WTC11 (cell line): ENCODE data around the gene SYN1.

ENCODE experiments used
- AR ChIP-seq: fragments of 250-450 bp; sonication (Bioruptor Pico); IDR thresholded peaks from 2 replicates; pipeline ENCODE4 v1.9.0; 2021; ENCODE audit warnings: mild to moderate bottlenecking
- ELF4 ChIP-seq: sonication (generic); formaldehyde crosslinking; IDR thresholded peaks from 2 replicates; pipeline ENCODE4 v1.8.1; 2022; ENCODE audit warnings: low read depth, mild to moderate bottlenecking, moderate library complexity, missing genetic modification reagents
- FOXK1 ChIP-seq: sonication (generic); formaldehyde crosslinking; IDR thresholded peaks from 2 replicates; pipeline ENCODE4 v1.8.0; 2022; ENCODE audit warnings: mild to moderate bottlenecking, moderate library complexity, missing genetic modification reagents
- JUN ChIP-seq: sonication (generic); formaldehyde crosslinking; IDR thresholded peaks from 2 replicates; pipeline ENCODE4 v1.8.0; 2023; ENCODE audit warnings: mild to moderate bottlenecking, missing genetic modification reagents
- PRDM15 ChIP-seq: sonication (generic); formaldehyde crosslinking; IDR thresholded peaks from 2 replicates; pipeline ENCODE4 v1.8.0; 2022; ENCODE audit warnings: missing genetic modification reagents
- TCF7 ChIP-seq: sonication (generic); formaldehyde crosslinking; IDR thresholded peaks from 2 replicates; pipeline ENCODE4 v1.8.0; 2022; ENCODE audit warnings: mild to moderate bottlenecking, low read depth, missing genetic modification reagents, moderate library complexity
- ZNF121 ChIP-seq: sonication (generic); formaldehyde crosslinking; IDR thresholded peaks from 2 replicates; pipeline ENCODE4 v1.8.0; 2023; ENCODE audit warnings: missing genetic modification reagents
- TF ChIP-seq, protein P1 (sequence below): fragments of 250-450 bp; sonication (Bioruptor Pico); IDR thresholded peaks from 2 replicates; pipeline ENCODE4 v1.9.0; 2021; ENCODE audit warnings: mild to moderate bottlenecking, borderline replicate concordance
- TF ChIP-seq, protein P2 (sequence below): fragments of 200-600 bp; IDR thresholded peaks from 2 replicates; pipeline ENCODE4 v1.8.0; 2022; ENCODE audit warnings: antibody characterized with exemption
- TF ChIP-seq, protein P3 (sequence below): sonication (generic); formaldehyde crosslinking; IDR thresholded peaks from 2 replicates; pipeline ENCODE4 v1.8.0; 2023; ENCODE audit warnings: missing genetic modification reagents
- TF ChIP-seq, protein P4 (sequence below): sonication (generic); formaldehyde crosslinking; conservative IDR thresholded peaks from 2 replicates; pipeline ENCODE4 v1.8.1; 2023; ENCODE audit warnings: mild to moderate bottlenecking, low read depth, missing genetic modification reagents, moderate library complexity

- TF ChIP-seq JUN (CRISPR knock-in tag), result no peak
- no peak for TF ChIP-seq ELF4 (CRISPR knock-in tag)
- TF ChIP-seq, protein P1, sequence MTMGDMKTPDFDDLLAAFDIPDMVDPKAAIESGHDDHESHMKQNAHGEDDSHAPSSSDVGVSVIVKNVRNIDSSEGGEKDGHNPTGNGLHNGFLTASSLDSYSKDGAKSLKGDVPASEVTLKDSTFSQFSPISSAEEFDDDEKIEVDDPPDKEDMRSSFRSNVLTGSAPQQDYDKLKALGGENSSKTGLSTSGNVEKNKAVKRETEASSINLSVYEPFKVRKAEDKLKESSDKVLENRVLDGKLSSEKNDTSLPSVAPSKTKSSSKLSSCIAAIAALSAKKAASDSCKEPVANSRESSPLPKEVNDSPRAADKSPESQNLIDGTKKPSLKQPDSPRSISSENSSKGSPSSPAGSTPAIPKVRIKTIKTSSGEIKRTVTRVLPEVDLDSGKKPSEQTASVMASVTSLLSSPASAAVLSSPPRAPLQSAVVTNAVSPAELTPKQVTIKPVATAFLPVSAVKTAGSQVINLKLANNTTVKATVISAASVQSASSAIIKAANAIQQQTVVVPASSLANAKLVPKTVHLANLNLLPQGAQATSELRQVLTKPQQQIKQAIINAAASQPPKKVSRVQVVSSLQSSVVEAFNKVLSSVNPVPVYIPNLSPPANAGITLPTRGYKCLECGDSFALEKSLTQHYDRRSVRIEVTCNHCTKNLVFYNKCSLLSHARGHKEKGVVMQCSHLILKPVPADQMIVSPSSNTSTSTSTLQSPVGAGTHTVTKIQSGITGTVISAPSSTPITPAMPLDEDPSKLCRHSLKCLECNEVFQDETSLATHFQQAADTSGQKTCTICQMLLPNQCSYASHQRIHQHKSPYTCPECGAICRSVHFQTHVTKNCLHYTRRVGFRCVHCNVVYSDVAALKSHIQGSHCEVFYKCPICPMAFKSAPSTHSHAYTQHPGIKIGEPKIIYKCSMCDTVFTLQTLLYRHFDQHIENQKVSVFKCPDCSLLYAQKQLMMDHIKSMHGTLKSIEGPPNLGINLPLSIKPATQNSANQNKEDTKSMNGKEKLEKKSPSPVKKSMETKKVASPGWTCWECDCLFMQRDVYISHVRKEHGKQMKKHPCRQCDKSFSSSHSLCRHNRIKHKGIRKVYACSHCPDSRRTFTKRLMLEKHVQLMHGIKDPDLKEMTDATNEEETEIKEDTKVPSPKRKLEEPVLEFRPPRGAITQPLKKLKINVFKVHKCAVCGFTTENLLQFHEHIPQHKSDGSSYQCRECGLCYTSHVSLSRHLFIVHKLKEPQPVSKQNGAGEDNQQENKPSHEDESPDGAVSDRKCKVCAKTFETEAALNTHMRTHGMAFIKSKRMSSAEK (CRISPR knock-in tag), result no peak
- TF ChIP-seq, protein P2, sequence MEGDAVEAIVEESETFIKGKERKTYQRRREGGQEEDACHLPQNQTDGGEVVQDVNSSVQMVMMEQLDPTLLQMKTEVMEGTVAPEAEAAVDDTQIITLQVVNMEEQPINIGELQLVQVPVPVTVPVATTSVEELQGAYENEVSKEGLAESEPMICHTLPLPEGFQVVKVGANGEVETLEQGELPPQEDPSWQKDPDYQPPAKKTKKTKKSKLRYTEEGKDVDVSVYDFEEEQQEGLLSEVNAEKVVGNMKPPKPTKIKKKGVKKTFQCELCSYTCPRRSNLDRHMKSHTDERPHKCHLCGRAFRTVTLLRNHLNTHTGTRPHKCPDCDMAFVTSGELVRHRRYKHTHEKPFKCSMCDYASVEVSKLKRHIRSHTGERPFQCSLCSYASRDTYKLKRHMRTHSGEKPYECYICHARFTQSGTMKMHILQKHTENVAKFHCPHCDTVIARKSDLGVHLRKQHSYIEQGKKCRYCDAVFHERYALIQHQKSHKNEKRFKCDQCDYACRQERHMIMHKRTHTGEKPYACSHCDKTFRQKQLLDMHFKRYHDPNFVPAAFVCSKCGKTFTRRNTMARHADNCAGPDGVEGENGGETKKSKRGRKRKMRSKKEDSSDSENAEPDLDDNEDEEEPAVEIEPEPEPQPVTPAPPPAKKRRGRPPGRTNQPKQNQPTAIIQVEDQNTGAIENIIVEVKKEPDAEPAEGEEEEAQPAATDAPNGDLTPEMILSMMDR, result no peak
- no peak for TF ChIP-seq TCF7 (CRISPR knock-in tag)
- no peak for TF ChIP-seq ZNF121
- TF ChIP-seq AR (CRISPR knock-in tag), result no peak
- no peak for TF ChIP-seq PRDM15
- TF ChIP-seq, protein P3, sequence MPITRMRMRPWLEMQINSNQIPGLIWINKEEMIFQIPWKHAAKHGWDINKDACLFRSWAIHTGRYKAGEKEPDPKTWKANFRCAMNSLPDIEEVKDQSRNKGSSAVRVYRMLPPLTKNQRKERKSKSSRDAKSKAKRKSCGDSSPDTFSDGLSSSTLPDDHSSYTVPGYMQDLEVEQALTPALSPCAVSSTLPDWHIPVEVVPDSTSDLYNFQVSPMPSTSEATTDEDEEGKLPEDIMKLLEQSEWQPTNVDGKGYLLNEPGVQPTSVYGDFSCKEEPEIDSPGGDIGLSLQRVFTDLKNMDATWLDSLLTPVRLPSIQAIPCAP (CRISPR knock-in tag), result no peak
- TF ChIP-seq, protein P4, sequence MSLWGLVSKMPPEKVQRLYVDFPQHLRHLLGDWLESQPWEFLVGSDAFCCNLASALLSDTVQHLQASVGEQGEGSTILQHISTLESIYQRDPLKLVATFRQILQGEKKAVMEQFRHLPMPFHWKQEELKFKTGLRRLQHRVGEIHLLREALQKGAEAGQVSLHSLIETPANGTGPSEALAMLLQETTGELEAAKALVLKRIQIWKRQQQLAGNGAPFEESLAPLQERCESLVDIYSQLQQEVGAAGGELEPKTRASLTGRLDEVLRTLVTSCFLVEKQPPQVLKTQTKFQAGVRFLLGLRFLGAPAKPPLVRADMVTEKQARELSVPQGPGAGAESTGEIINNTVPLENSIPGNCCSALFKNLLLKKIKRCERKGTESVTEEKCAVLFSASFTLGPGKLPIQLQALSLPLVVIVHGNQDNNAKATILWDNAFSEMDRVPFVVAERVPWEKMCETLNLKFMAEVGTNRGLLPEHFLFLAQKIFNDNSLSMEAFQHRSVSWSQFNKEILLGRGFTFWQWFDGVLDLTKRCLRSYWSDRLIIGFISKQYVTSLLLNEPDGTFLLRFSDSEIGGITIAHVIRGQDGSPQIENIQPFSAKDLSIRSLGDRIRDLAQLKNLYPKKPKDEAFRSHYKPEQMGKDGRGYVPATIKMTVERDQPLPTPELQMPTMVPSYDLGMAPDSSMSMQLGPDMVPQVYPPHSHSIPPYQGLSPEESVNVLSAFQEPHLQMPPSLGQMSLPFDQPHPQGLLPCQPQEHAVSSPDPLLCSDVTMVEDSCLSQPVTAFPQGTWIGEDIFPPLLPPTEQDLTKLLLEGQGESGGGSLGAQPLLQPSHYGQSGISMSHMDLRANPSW (CRISPR knock-in tag), result no peak
- TF ChIP-seq FOXK1, result no peak
Measured at GRCh38 chrX:47530049-47530448, 89.6 kb downstream of the SYN1 start.
